LNCAP (cell line): ENCODE data around the gene SLC27A3.

Experiments used
- TF ChIP-seq, protein P1 (sequence below): fragments of 450-650 bp; IDR thresholded peaks from 2 replicates; pipeline ENCODE4 v1.5.1; 2017; ENCODE audit warnings: mild to moderate bottlenecking

Gene SLC27A3

DNA sequence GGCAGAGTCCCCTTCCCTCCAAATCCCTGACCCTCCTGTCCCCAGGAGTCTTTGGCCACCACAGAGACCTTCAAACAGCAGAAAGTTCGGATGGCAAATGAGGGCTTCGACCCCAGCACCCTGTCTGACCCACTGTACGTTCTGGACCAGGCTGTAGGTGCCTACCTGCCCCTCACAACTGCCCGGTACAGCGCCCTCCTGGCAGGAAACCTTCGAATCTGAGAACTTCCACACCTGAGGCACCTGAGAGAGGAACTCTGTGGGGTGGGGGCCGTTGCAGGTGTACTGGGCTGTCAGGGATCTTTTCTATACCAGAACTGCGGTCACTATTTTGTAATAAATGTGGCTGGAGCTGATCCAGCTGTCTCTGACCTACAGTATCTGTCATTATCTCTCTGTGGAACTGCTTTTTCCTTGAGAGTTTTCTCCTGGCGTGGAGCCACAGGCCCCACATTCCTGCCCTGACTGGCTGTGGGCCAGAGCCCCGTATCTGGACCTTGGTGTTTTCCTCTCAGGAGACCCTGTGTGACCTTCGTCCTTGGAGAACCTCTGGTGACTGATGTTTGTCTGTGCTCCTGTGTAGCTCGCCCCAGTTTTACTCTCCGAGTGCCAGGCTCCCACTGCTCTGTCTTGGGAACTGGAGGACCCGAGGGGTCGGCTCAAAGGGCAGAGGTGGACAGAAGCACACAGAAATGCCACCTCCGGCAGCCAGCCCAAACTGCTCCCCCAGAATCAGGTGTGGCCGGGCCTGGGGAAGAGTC lies 4.8 kb downstream of the SLC27A3 start:
- TF ChIP-seq, protein P1, sequence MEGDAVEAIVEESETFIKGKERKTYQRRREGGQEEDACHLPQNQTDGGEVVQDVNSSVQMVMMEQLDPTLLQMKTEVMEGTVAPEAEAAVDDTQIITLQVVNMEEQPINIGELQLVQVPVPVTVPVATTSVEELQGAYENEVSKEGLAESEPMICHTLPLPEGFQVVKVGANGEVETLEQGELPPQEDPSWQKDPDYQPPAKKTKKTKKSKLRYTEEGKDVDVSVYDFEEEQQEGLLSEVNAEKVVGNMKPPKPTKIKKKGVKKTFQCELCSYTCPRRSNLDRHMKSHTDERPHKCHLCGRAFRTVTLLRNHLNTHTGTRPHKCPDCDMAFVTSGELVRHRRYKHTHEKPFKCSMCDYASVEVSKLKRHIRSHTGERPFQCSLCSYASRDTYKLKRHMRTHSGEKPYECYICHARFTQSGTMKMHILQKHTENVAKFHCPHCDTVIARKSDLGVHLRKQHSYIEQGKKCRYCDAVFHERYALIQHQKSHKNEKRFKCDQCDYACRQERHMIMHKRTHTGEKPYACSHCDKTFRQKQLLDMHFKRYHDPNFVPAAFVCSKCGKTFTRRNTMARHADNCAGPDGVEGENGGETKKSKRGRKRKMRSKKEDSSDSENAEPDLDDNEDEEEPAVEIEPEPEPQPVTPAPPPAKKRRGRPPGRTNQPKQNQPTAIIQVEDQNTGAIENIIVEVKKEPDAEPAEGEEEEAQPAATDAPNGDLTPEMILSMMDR: no peak

DNA sequence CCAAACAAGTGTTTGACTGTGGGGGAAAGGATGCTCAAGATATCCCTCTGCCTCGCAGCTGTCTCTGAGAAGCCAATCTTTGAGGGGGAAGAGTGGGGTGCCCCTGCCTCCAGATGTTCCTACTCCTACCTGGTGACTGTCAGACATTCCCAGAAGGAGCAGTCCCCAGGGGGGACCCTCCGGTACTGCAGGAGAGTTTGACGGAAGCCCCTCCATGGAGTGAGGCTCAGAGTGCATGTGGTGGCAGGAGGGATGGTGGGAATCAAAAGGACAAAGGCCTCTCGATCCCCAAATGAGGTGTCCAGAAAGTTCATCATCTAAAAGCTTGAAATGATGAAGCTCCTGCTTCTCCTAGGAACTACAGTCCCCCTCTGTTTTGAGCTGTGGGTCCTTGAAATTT lies 5.3 kb downstream of the SLC27A3 start:
- TF ChIP-seq, protein P1: no peak

DNA sequence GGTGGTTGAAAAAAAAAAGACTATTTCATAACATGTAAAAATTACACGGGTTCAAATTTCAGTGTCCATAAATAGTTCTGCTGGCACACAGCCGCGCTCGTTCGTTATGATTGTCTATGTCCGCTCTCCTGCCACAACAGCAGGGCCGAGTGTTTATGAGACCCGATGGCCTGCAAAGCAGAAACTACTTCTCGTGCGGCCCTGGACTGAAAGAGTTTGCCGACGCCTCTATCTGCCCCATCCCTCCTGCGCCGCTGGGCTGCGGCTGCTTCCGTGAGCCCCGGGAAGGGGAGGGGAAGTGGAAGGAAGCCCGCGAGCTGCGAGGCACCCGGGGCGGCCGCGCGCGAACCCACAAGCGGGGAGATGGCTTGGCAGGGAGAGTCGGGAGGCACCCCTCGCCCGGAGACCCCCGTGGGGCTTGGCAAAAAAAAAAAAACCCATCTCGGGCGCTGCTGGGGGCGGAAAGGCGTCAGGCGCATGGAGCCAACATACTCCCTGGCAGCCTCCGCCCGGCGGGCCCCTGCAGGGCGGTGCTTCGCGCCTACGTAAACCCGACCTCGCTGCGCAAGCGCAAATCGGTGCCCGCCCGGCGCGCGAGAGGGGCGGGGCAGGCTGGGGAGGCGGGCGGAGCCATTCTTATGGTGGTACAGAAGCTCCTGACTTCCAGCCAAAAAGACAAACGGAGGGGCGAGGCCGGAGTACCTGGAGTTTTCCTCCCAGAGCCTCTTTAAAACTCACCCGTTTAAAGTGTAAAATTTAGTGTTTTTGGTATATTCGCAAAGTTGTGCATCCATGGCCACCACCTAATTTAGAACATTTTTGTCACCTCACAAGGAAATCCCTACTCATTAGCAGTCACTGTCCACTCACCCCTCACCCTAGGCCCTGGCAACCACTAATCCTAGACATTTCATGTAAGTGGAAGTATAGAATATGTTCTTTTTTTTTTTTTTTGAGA lies 8.3 kb downstream of the SLC27A3 start:
- TF ChIP-seq, protein P1: no peak

DNA sequence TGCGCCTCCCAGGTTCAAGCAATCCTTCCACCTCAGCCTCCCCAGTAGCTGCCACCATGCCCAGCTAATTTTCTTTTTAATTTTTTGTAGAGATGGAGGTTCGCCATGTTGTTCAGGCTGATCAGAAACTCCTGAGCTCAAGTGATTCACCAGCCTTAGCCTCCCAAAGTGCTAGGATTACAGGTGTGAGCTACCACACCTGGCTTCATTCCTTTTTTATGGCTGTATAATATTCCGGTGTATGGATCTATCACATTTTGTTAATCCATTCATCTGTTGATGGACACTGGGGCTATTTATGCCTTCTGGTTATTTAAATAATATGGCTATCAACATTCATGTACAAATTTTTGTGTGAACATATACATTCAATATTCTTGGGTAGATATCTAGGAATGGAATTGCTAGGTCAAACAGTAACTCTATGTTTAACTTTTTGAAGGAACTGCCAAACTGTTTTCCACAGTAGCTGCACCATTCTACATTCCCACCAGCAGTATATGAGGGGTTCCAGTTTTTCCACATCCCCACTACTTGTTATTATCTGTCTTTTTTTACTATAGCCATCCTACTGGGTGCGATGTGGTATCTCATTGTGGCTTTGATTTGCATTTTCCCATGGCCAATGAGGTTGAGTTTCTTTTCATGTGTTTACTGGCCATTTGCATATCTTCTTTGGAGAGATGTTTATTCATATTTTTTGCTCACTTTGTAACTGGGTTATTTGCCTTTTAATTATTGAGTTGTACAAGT lies 11.0 kb downstream of the SLC27A3 start:
- TF ChIP-seq, protein P1: no peak

DNA sequence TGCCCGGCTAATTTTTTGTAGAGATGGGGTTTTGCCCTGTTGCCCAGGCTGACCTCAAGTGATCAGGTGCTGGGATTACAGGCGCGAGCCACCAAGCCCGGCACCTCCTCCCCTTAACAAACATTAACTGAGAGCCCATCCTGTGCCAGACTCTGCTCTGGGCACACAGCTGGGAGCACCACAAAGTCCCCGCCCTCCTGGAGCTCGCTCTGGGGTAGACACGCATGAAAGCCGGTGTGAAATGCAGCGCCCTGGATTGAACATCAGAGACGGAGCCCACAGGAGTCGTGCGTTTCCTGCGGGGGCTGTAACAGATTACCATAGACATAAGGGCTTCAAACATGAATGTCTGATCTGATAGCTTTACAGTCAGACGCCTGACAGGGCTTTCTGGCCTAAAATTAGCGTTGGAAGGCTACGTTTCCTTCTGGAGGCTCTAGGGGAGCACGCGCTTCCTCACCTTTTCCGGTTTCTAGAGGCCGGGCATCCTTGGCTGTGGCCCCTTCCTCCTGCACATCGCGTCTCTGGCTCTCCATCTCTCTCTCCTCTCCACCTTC lies 14.3 kb downstream of the SLC27A3 start:
- TF ChIP-seq, protein P1: no peak

DNA sequence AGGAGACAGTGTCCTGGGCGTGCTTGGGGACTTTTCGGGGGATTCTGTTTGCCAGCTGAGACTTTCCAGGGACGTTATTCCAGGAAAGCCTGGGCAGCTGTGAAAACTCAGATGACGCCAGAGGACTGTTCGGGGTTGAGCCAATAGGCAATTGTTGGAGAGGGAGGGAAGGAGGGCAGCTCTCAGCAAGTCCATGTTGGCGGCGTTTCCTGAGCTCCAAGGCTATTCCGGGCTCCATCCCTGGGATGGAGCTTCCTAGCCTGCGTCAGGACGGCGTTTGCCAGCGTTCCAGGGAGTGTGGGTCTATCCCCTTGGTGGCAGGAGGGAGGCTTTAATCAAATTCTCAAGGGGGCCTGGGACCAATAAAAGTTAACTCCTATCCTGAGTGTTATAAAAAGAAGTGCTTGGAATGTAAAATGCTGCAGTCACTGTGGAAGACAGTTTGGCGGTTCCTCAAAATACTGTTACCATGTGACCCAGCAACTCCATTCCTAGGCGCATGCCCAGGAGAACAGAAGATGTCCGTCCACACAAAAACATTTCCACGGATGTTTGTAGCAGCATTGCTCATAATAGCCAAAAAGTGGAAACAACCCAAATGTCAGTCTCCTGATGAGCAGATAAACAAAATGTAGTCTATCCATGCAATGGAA lies 15.2 kb downstream of the SLC27A3 start:
- TF ChIP-seq, protein P1: no peak
